ENCODE data around the gene ZNF618. TPM values are rescaled to one million over a fixed set of nuclear protein-coding genes. Genes with fewer than 3 reads are reported as not detected.
"Not testable (repeated sequence)": the region's sequence is repeated elsewhere in the genome, so short reads cannot be mapped to it uniquely, and the experiment has no call there.

Gene ZNF618
- total RNA-seq, 1 experiment from 2014 or later = not detected

DNA sequence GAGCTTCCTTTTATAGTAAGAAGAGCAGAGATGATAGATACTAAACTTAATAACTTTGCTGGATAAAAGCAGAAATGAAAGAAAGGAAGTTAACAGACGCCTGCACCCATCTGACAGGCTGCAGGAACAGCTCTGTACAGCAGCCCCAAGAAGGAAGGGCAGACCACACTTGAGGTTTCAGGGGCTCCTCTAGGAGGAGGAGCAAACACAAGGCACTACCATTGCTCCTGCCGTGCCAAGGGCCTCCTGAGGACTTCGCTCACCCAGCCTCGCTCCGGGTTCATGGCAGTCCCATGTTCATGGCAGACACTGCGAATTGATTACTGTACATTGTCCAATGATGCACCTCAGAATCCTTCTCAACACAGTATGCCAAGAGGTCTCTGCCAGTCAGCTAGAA lies 116.9 kb downstream of the ZNF618 start:
- Histone ChIP-seq H3K9me2 (replicated peaks; ENCODE audit: insufficient read depth, low read length) (no peaks in the 10 kb centered on the region), H4K20me1 (ENCODE audit: insufficient read depth, low read depth, low read length) (no peaks in the 10 kb centered on the region), H3K79me2 (ENCODE audit: low read length) (no peaks in the 10 kb centered on the region), H3K9ac (ENCODE audit: low read length) (no peak overlapping the region), H3K36me3 (ENCODE audit: insufficient read depth, low read length) (no peaks in the 10 kb centered on the region), H3K4me2 (ENCODE audit: low read depth, low read length, poor library complexity, severe bottlenecking) (no peak overlapping the region), H3K4me1 (ENCODE audit: low read length) (no peaks in the 10 kb centered on the region), H3K4me3 (ENCODE audit: low read length) (no peak overlapping the region), H3K27me3 (ENCODE audit: low read length) (no peaks in the 10 kb centered on the region), H3K9me3 (ENCODE audit: low read length) (no peaks in the 10 kb centered on the region), H3K27ac (ENCODE audit: low read length) (no peak overlapping the region), H2AFZ (ENCODE audit: low read length) (no peak overlapping the region)
- DNase-seq = no peak

DNA sequence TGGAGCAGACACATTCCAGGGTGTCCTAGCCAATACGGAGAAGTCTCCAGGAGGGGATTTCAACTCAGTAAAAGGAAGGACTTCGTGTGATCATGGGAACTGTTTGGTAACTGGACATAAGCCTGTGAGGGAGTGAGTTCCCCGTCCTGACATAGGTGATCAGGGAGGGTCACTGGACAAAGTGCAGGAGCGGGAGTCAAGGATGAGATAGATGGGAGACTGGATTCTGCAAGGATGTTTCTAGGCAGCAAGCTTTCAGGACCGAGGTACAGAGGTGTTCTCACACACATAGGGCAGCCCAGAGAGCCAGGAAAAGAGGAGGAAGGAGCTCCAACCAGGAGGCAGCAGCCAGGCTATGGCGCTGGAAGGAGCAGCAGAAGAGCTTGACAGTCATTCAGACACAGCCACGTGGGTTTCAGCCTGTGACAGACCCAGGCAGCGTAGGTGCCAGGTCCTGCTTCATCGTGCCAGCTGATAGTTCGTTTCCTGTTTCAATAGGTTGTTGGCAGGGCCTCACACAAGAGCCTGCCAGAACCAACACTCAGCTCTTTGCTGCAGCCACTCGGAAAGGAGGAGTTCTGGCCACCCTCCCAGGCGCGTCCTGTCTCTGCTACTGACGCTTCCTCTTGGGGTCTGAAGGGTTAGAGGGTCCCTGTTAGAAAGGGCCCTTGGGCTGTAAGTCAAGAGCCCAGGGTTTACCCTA lies 117.9 kb downstream of the ZNF618 start:
- no peak overlapping the region for H3K9ac ChIP-seq (ENCODE audit: low read length)
- no peaks in the 10 kb centered on the region for H3K9me2 ChIP-seq (replicated peaks; ENCODE audit: insufficient read depth, low read length)
- DNase-seq = no peak
- no peaks in the 10 kb centered on the region for H4K20me1 ChIP-seq (ENCODE audit: insufficient read depth, low read depth, low read length)
- H3K4me2 ChIP-seq (ENCODE audit: low read depth, low read length, poor library complexity, severe bottlenecking) = no peak overlapping the region
- no peaks in the 10 kb centered on the region for H3K4me1 ChIP-seq (ENCODE audit: low read length)
- H3K27ac ChIP-seq (ENCODE audit: low read length) = no peak overlapping the region
- no peaks in the 10 kb centered on the region for H3K27me3 ChIP-seq (ENCODE audit: low read length)
- no peak overlapping the region for H2AFZ ChIP-seq (ENCODE audit: low read length)
- H3K36me3 ChIP-seq (ENCODE audit: insufficient read depth, low read length) = no peaks in the 10 kb centered on the region
- H3K79me2 ChIP-seq (ENCODE audit: low read length) = no peaks in the 10 kb centered on the region
- H3K4me3 ChIP-seq (ENCODE audit: low read length) = no peak overlapping the region
- H3K9me3 ChIP-seq (ENCODE audit: low read length) = no peaks in the 10 kb centered on the region

DNA sequence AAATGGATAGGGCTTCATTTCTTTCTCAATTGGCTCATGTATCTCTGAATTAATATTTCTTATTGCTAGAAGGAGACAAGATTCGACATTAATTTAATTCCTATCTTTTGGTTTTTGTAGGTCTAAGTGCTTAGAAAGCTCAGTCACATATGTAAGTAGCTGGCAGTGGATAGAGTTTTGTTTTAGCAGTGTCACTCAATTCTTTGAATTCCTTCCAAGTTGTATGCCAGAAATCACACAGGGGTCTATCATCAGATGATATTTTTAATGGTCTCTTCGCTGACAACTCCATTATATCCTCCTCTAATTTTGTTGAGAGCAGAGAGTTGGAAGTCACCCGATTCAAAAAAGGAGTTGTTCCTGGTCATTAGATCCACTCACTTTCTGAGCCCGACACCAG lies 119.3 kb downstream of the ZNF618 start:
- Histone ChIP-seq H3K9ac (ENCODE audit: low read length) (no peak overlapping the region), H3K27me3 (ENCODE audit: low read length) (no peaks in the 10 kb centered on the region), H3K4me3 (ENCODE audit: low read length) (no peak overlapping the region), H3K79me2 (ENCODE audit: low read length) (no peaks in the 10 kb centered on the region), H3K36me3 (ENCODE audit: insufficient read depth, low read length) (no peaks in the 10 kb centered on the region), H3K4me2 (ENCODE audit: low read depth, low read length, poor library complexity, severe bottlenecking) (no peak overlapping the region), H2AFZ (ENCODE audit: low read length) (no peak overlapping the region), H3K9me2 (replicated peaks; ENCODE audit: insufficient read depth, low read length) (no peaks in the 10 kb centered on the region), H3K27ac (ENCODE audit: low read length) (no peak overlapping the region), H3K4me1 (ENCODE audit: low read length) (no peaks in the 10 kb centered on the region), H4K20me1 (ENCODE audit: insufficient read depth, low read depth, low read length) (no peaks in the 10 kb centered on the region), H3K9me3 (ENCODE audit: low read length) (no peaks in the 10 kb centered on the region)
- DNase-seq = no peak

DNA sequence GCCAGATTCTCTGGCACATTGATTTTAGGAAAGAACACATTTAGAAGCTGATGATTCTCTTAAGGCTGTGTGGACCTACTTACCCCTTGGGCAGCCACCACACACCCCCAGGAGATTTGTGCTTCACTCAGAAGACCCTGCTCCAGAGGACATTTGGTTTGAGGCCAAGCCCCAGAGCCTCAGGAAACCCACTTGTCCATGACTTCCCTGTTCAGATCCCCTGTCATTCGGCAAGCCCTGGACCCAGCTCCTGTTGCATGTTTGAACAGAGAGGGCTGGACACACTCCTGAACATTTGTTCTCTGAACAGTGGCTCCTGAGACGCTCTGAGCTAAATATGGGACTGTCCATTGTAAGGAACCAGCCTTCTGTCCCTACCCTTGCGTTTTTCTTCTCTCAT lies 119.9 kb downstream of the ZNF618 start:
- no peaks in the 10 kb centered on the region for H4K20me1 ChIP-seq (ENCODE audit: insufficient read depth, low read depth, low read length)
- H3K79me2 ChIP-seq (ENCODE audit: low read length) = no peaks in the 10 kb centered on the region
- no peaks in the 10 kb centered on the region for H3K4me1 ChIP-seq (ENCODE audit: low read length)
- H3K9ac ChIP-seq (ENCODE audit: low read length) = no peak overlapping the region
- no peak overlapping the region for H3K27ac ChIP-seq (ENCODE audit: low read length)
- H3K36me3 ChIP-seq (ENCODE audit: insufficient read depth, low read length) = no peaks in the 10 kb centered on the region
- no peaks in the 10 kb centered on the region for H3K9me3 ChIP-seq (ENCODE audit: low read length)
- DNase-seq = no peak
- H3K4me2 ChIP-seq (ENCODE audit: low read depth, low read length, poor library complexity, severe bottlenecking) = no peak overlapping the region
- no peak overlapping the region for H2AFZ ChIP-seq (ENCODE audit: low read length)
- H3K9me2 ChIP-seq (replicated peaks; ENCODE audit: insufficient read depth, low read length) = no peaks in the 10 kb centered on the region
- no peaks in the 10 kb centered on the region for H3K27me3 ChIP-seq (ENCODE audit: low read length)
- no peak overlapping the region for H3K4me3 ChIP-seq (ENCODE audit: low read length)

DNA sequence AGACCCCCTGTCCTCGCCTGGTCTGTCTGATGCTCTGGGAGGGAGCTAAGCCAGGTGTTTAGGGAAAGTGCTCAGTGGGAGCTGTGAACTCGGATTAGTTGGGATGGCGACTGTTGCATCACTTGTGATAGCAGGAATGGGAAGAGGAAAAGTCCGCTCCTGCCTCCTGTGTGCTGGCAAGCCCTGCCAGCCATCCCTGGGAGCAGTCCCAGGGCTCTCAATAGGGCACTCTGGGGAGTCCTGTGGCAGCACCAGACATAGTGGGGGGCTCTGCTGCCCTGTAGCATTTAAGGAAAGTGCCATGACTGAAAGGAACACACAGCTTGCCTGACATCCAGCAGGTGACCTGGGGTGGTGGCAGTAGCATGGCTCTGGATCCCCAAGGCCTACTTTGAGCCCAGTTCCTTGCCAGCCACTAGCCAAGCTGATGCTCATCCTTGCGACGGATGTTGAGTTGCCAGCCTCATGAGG lies 120.5 kb downstream of the ZNF618 start:
- Histone ChIP-seq H3K27me3 (ENCODE audit: low read length) (no peaks in the 10 kb centered on the region), H2AFZ (ENCODE audit: low read length) (no peak overlapping the region), H3K4me3 (ENCODE audit: low read length) (no peak overlapping the region), H3K27ac (ENCODE audit: low read length) (no peak overlapping the region), H3K9me2 (replicated peaks; ENCODE audit: insufficient read depth, low read length) (no peaks in the 10 kb centered on the region), H3K4me2 (ENCODE audit: low read depth, low read length, poor library complexity, severe bottlenecking) (no peak overlapping the region), H3K79me2 (ENCODE audit: low read length) (no peaks in the 10 kb centered on the region), H3K36me3 (ENCODE audit: insufficient read depth, low read length) (no peaks in the 10 kb centered on the region), H3K4me1 (ENCODE audit: low read length) (no peaks in the 10 kb centered on the region), H4K20me1 (ENCODE audit: insufficient read depth, low read depth, low read length) (no peaks in the 10 kb centered on the region), H3K9me3 (ENCODE audit: low read length) (no peaks in the 10 kb centered on the region), H3K9ac (ENCODE audit: low read length) (no peak overlapping the region)
- DNase-seq = no peak

DNA sequence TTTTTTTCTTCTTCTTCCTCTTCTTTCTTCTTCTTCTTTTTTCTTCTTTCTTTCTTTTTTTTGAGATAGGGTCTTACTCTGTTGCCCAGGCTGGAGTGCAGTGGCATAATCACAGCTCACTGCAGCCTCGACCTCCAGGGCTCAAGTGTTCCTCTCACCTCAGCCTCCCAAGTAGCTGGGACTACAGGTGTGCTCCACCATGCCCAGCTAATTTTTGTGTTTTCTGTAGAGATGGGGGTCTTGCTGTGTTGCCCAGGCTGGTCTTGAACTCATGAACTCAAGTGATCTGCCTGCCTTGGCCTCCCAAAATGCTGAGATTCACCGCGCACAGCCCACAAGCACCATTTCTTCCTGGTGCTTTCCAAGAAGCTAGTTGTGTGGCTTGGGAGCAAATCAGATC lies 121.0 kb downstream of the ZNF618 start:
- H3K79me2 ChIP-seq (ENCODE audit: low read length); H3K36me3 ChIP-seq (ENCODE audit: insufficient read depth, low read length); H3K9me2 ChIP-seq (replicated peaks; ENCODE audit: insufficient read depth, low read length); H3K27me3 ChIP-seq (ENCODE audit: low read length); H3K27ac ChIP-seq (ENCODE audit: low read length); H3K9ac ChIP-seq (ENCODE audit: low read length); H3K9me3 ChIP-seq (ENCODE audit: low read length); H4K20me1 ChIP-seq (ENCODE audit: insufficient read depth, low read depth, low read length); H2AFZ ChIP-seq (ENCODE audit: low read length); DNase-seq; H3K4me2 ChIP-seq (ENCODE audit: low read depth, low read length, poor library complexity, severe bottlenecking); H3K4me1 ChIP-seq (ENCODE audit: low read length); H3K4me3 ChIP-seq (ENCODE audit: low read length): not testable (repeated sequence)

DNA sequence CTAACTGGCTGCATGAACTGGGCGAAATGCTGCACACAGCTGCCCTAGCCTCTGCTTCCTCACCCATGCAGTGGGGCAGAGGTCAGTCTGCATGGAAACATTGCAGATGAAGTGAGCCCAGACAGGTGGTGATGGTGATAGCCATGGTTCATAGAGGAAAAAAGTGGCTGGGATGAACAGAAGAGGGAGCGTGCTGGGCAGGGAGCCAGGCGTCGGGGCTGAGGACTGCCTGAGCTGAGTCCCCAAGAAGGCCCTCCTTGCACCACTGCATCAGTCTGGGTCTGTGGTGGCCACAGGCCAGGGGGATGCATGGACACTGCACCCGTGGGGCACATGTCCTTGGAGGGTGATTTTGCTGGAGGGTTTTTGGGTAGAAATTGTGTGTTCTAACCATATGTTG lies 121.5 kb downstream of the ZNF618 start:
- Histone ChIP-seq H4K20me1 (ENCODE audit: insufficient read depth, low read depth, low read length) (no peaks in the 10 kb centered on the region), H3K9me3 (ENCODE audit: low read length) (no peaks in the 10 kb centered on the region), H3K27me3 (ENCODE audit: low read length) (no peaks in the 10 kb centered on the region), H3K4me2 (ENCODE audit: low read depth, low read length, poor library complexity, severe bottlenecking) (no peak overlapping the region), H3K4me3 (ENCODE audit: low read length) (no peak overlapping the region), H3K36me3 (ENCODE audit: insufficient read depth, low read length) (no peaks in the 10 kb centered on the region), H3K9me2 (replicated peaks; ENCODE audit: insufficient read depth, low read length) (no peaks in the 10 kb centered on the region), H3K4me1 (ENCODE audit: low read length) (no peaks in the 10 kb centered on the region), H2AFZ (ENCODE audit: low read length) (no peak overlapping the region), H3K27ac (ENCODE audit: low read length) (no peak overlapping the region), H3K9ac (ENCODE audit: low read length) (no peak overlapping the region), H3K79me2 (ENCODE audit: low read length) (no peaks in the 10 kb centered on the region)
- no peak for DNase-seq

DNA sequence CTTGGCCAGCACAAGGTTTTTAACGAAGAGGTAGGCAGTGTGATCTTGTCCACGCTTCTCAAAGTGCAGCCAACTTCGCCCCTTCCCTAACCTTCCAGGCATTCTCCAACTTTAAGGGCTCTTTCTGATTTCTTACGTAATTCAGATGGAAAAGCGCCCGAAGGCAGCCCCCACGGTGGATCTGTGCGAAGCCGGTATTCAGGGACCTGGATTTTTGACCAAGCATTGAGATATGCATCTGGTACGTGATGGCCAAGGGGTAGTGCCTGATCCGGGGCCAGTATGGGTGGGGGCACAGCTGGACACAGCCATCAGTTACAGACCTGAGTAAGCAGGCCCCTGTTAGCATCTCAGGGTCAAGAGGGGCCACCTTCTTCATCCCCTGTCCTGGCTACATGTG lies 122.0 kb downstream of the ZNF618 start:
- Histone ChIP-seq H3K9me3 (ENCODE audit: low read length) (no peaks in the 10 kb centered on the region), H3K9ac (ENCODE audit: low read length) (no peak overlapping the region), H3K79me2 (ENCODE audit: low read length) (no peaks in the 10 kb centered on the region), H3K9me2 (replicated peaks; ENCODE audit: insufficient read depth, low read length) (no peaks in the 10 kb centered on the region), H2AFZ (ENCODE audit: low read length) (no peak overlapping the region), H3K4me1 (ENCODE audit: low read length) (no peaks in the 10 kb centered on the region), H3K27me3 (ENCODE audit: low read length) (no peaks in the 10 kb centered on the region), H3K36me3 (ENCODE audit: insufficient read depth, low read length) (no peaks in the 10 kb centered on the region), H3K4me2 (ENCODE audit: low read depth, low read length, poor library complexity, severe bottlenecking) (no peak overlapping the region), H3K27ac (ENCODE audit: low read length) (no peak overlapping the region), H3K4me3 (ENCODE audit: low read length) (no peak overlapping the region), H4K20me1 (ENCODE audit: insufficient read depth, low read depth, low read length) (no peaks in the 10 kb centered on the region)
- DNase-seq = no peak

All from Karpas-422 (cell line).